Liver (tissue), 3 donors: ENCODE results near the gene PPARD.

Experiments
- CTCF ChIP-seq: fragments of 150-350 bp; IDR thresholded peaks from 2 replicates; pipeline ENCODE4 v1.5.1; 2017; ENCODE audit warnings: improper control_type of control experiment, low read depth, low read length; ENCODE audit not compliant: missing input control
- RAD21 ChIP-seq, 2 donors: IDR thresholded peaks; 2 replicates each; pipeline ENCODE4 v1.6.1; 2016; ENCODE audit warnings: antibody characterized with exemption in 2 of 2, mild to moderate bottlenecking in 2 of 2
- RXRA ChIP-seq, 2 donors: IDR thresholded peaks; 2 replicates each; pipeline ENCODE4 v1.6.1; 2017 to 2018; ENCODE audit warnings: antibody characterized with exemption in 2 of 2, mild to moderate bottlenecking in 1 of 2
- TAF1 ChIP-seq: conservative IDR thresholded peaks from 2 replicates; pipeline ENCODE4 v1.6.1; 2016; ENCODE audit warnings: antibody characterized with exemption, mild to moderate bottlenecking
- YY1 ChIP-seq: IDR thresholded peaks from 2 replicates; pipeline ENCODE4 v1.6.1; 2016; ENCODE audit warnings: antibody characterized with exemption, mild to moderate bottlenecking
- donor health status: healthy.
- donor health status: healthy.

GRCh38 chr6:35310265-35310831, 32.0 kb upstream of the PPARD start:
- TF ChIP-seq CTCF (no peak), RXRA (IDR thresholded peaks at IDR 0.05) (no peak), YY1 (no peak), TAF1 (no peak), RAD21 (IDR thresholded peaks at IDR 0.05) (no peak)
